ENCODE data around the gene TBL3. TPM values are rescaled to one million over a fixed set of nuclear protein-coding genes. Genes with fewer than 3 reads are reported as not detected.

TBL3 gene
- total and polyA plus RNA-seq, 9 of the 15 experiments (the other 6 are each of a cell fraction or from before 2014, with no cell fraction given), result 0.97 to 117 (median 24.5) TPM

DNA sequence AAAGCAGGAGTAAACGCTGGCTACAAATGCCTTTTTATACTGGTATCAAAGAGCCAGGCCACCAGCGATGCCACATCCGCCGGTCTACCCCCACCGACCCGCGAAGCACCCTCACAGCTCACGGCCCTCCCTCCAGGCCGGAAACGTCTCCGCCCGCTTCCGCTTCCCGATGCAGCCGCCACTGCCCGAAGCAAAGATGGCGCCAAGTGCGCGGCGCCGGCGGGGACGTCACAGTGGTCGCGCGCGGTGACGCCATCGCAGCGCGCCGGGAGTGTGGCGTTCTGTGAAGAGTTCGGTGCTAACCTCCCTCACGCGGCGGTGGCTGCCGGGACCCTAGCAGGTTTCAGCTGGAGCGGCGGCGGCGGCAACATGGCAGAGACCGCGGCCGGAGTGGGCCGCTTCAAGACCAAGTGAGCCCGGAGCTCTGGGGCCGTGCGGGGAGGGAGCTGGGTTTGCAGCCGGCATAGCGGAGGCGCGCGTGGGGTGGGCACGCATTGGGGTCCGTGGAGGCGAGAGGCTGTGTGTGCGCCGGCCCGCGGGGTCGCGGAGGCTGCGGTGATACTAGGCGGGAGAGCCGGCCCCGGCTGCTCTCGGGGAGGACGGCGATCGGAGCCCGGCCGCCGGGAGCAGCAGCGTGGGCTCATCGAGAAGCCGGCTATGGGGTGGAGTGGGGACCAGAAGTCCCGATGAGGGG is at the start of gene TBL3 (continued):
- TF ChIP-seq SIRT6 (IDR thresholded peaks at IDR 0.05; ENCODE audit: low read depth, low read length) (no peak), FOXK1 (CRISPR knock-in tag; IDR thresholded peaks at IDR 0.05; ENCODE audit: borderline replicate concordance) (peak; percentile 80), GTF2B (IDR thresholded peaks at IDR 0.05; ENCODE audit: extremely low read depth, insufficient read length) (no peak), CREB3L1 (IDR thresholded peaks at IDR 0.05; ENCODE audit: borderline replicate concordance, low read depth) (peak; percentile 74), KLF16 (IDR thresholded peaks at IDR 0.05) (no peak), THRAP3 (IDR thresholded peaks at IDR 0.05; ENCODE audit: borderline replicate concordance) (no peak), CHD7 (IDR thresholded peaks at IDR 0.05; ENCODE audit: low read depth, low read length) (no peak), ZFX (CRISPR knock-in tag; IDR thresholded peaks at IDR 0.05) (peak; percentile 92), POU5F1 (IDR thresholded peaks at IDR 0.05; ENCODE audit: borderline replicate concordance, low read depth, low read length, partially characterized antibody) (peak; percentile 79), ATF2 (CRISPR knock-in tag; IDR thresholded peaks at IDR 0.05) (no peak; the same call in 1 of the 2 replicates)
